Endothelial cell of umbilical vein (primary cell): ENCODE data around the gene NTNG1.

Experiments
- CTCF ChIP-seq, 2 donors: IDR thresholded peaks; 1 replicate in 1 of 2; 2 replicates in 1 of 2; pipeline ENCODE4 v1.5.1; 2011; ENCODE audit warnings: low read length in 2 of 2, mild to moderate bottlenecking in 2 of 2, moderate library complexity in 2 of 2, control low read depth in 1 of 2, inconsistent platforms in 1 of 2, low read depth in 1 of 2; ENCODE audit not compliant: insufficient read depth in 1 of 2; ENCODE audit errors: extremely low read depth in 1 of 2
- EZH2 ChIP-seq: IDR thresholded peaks from 2 replicates; pipeline ENCODE4 v1.6.1; 2012; ENCODE audit warnings: borderline replicate concordance, low read depth, mild to moderate bottlenecking, moderate library complexity, low read length, inconsistent platforms; ENCODE audit not compliant: severe bottlenecking
- JUN ChIP-seq: IDR thresholded peaks from 2 replicates; pipeline ENCODE4 v1.6.1; 2011; ENCODE audit warnings: borderline replicate concordance, low read depth; ENCODE audit not compliant: insufficient read length, insufficient read depth
- MAX ChIP-seq: IDR thresholded peaks from 2 replicates; pipeline ENCODE4 v1.6.1; 2011; ENCODE audit not compliant: insufficient read depth, insufficient read length
- MYC ChIP-seq: IDR thresholded peaks from one replicate; pipeline ENCODE4 v1.6.1; 2011; ENCODE audit warnings: mild to moderate bottlenecking, low read depth, low read length
- POLR2A ChIP-seq: IDR thresholded peaks from 2 replicates; pipeline ENCODE4 v1.6.1; 2012; ENCODE audit warnings: low read depth, mild to moderate bottlenecking, control low read depth, low read length
- POLR2AphosphoS5 ChIP-seq: IDR thresholded peaks from 2 replicates; pipeline ENCODE4 v1.6.1; 2012; ENCODE audit warnings: low read depth, mild to moderate bottlenecking, control low read depth, low read length, moderate library complexity; ENCODE audit not compliant: insufficient read depth

- TF ChIP-seq POLR2A (no peak), JUN (no peak), CTCF (IDR thresholded peaks at IDR 0.05; ENCODE audit: extremely low read depth in 1 of 2, insufficient read depth in 1 of 2, low read depth in 1 of 2, low read length in 2 of 2) (no peak), EZH2 (no peak), MAX (no peak), MYC (no peak), POLR2AphosphoS5 (no peak)
Observed at GRCh38 chr1:107244709-107245500, 104.1 kb downstream of the NTNG1 start.
